WTC11 (cell line): ENCODE measurements around the gene DLX2. TPM values are rescaled to one million over a fixed set of nuclear protein-coding genes. Genes with fewer than 3 reads are reported as not detected.

Experiments used
- ATAC-seq: fragments of 200-7000 bp; cut with Tn5 transposase; 2 replicates; pipeline ENCODE4 v1.10.0; 2021; ENCODE audit warnings: mild to moderate bottlenecking, moderate library complexity
- CTCF ChIA-PET: fragments of 300-600 bp; sonication (Branson Sonifier 250); formaldehyde crosslinking; loops from one replicate; lab custom pipeline; 2021; ENCODE audit warnings: antibody characterized with exemption; lab: Charles Lee
- POLR2A ChIA-PET: fragments of 350-600 bp; sonication (Branson Sonifier 250); formaldehyde crosslinking; loops from one replicate; lab custom pipeline; 2021; ENCODE audit warnings: antibody characterized with exemption; lab: Charles Lee
- DNase-seq: peaks from one replicate; pipeline ENCODE4 v3.0.0; 2021; ENCODE audit warnings: low spot score
- H3K27ac Mint-ChIP-seq: 2 replicates; pipeline ENCODE4 v1.8.0; 2021; ENCODE audit warnings: mixed read lengths
- H3K27me3 Mint-ChIP-seq: 2 replicates; pipeline ENCODE4 v1.8.0; 2021; ENCODE audit warnings: low read depth, mild to moderate bottlenecking, moderate library complexity, mixed read lengths
- H3K36me3 Mint-ChIP-seq: 2 replicates; pipeline ENCODE4 v1.8.0; 2021; ENCODE audit warnings: mixed read lengths
- H3K4me1 Mint-ChIP-seq: 2 replicates; pipeline ENCODE4 v1.8.0; 2022; ENCODE audit warnings: mixed read lengths
- H3K4me3 Mint-ChIP-seq: 2 replicates; pipeline ENCODE4 v1.8.0; 2021; ENCODE audit warnings: mild to moderate bottlenecking, moderate library complexity, mixed read lengths
- H3K9me3 Mint-ChIP-seq: 2 replicates; pipeline ENCODE4 v1.8.0; 2021; ENCODE audit warnings: mixed read lengths
- CBFB ChIP-seq: sonication (generic); formaldehyde crosslinking; IDR thresholded peaks from 2 replicates; pipeline ENCODE4 v1.8.1; 2022; ENCODE audit warnings: mild to moderate bottlenecking, low read depth, missing genetic modification reagents
- ELF4 ChIP-seq: sonication (generic); formaldehyde crosslinking; IDR thresholded peaks from 2 replicates; pipeline ENCODE4 v1.8.1; 2022; ENCODE audit warnings: low read depth, mild to moderate bottlenecking, moderate library complexity, missing genetic modification reagents
- FOXJ3 ChIP-seq: sonication (generic); formaldehyde crosslinking; IDR thresholded peaks from 2 replicates; pipeline ENCODE4 v1.9.0; 2021; ENCODE audit warnings: missing genetic modification reagents, mild to moderate bottlenecking, borderline replicate concordance
- HMGA2 ChIP-seq: fragments of 250-450 bp; sonication (Bioruptor Pico); IDR thresholded peaks from 2 replicates; pipeline ENCODE4 v1.4.0; 2021; ENCODE audit warnings: mild to moderate bottlenecking, moderate library complexity
- IRF2 ChIP-seq: sonication (generic); formaldehyde crosslinking; IDR thresholded peaks from 2 replicates; pipeline ENCODE4 v1.8.0; 2022; ENCODE audit warnings: low read depth, missing genetic modification reagents, borderline replicate concordance
- NFYB ChIP-seq: sonication (generic); formaldehyde crosslinking; conservative IDR thresholded peaks from 2 replicates; pipeline ENCODE4 v1.8.0; 2022; ENCODE audit warnings: low read depth, missing genetic modification reagents
- RELA ChIP-seq: sonication (generic); formaldehyde crosslinking; IDR thresholded peaks from 2 replicates; pipeline ENCODE4 v1.8.1; 2022; ENCODE audit warnings: missing genetic modification reagents, mild to moderate bottlenecking, borderline replicate concordance
- RORB ChIP-seq: fragments of 250-450 bp; sonication (Bioruptor Pico); IDR thresholded peaks from 2 replicates; pipeline ENCODE4 v1.9.0; 2021; ENCODE audit warnings: mild to moderate bottlenecking
- ZMAT4 ChIP-seq: fragments of 250-450 bp; sonication (Bioruptor Pico); IDR thresholded peaks from 2 replicates; pipeline ENCODE4 v1.9.0; 2021; ENCODE audit warnings: mild to moderate bottlenecking
- ZNF396 ChIP-seq: fragments of 250-450 bp; sonication (Bioruptor Pico); IDR thresholded peaks from 2 replicates; pipeline ENCODE4 v1.8.0; 2021; ENCODE audit warnings: mild to moderate bottlenecking, moderate library complexity, borderline replicate concordance
- ZNF423 ChIP-seq: fragments of 250-450 bp; sonication (Bioruptor Pico); IDR thresholded peaks from 2 replicates; pipeline ENCODE4 v2.1.2; 2022; ENCODE audit warnings: mild to moderate bottlenecking, moderate library complexity
- total RNA-seq: library from RNA; stranded (reverse); gene quantifications from 3 replicates; pipeline ENCODE4 v1.2.3, GENCODE V29; 2021
- TF ChIP-seq, protein P1 (sequence below): sonication (generic); formaldehyde crosslinking; IDR thresholded peaks from 2 replicates; pipeline ENCODE4 v1.8.0; 2022; ENCODE audit warnings: mild to moderate bottlenecking, missing genetic modification reagents
- TF ChIP-seq, protein P2 (sequence below): sonication (generic); formaldehyde crosslinking; IDR thresholded peaks from 2 replicates; pipeline ENCODE4 v1.8.1; 2022; ENCODE audit warnings: mild to moderate bottlenecking, moderate library complexity, missing genetic modification reagents
- TF ChIP-seq, protein P3 (sequence below): sonication (generic); formaldehyde crosslinking; IDR thresholded peaks from 2 replicates; pipeline ENCODE4 v1.8.0; 2022; ENCODE audit warnings: mild to moderate bottlenecking, missing genetic modification reagents

The DLX2 gene
- total RNA-seq, 1 experiment from 2014 or later = 0.28 TPM

GRCh38 chr2:172085460-172086159 lies 17.1 kb downstream of the DLX2 start, which contains the start of gene DLX1:
TSS of gene DLX1 (plus strand) at chr2:172085507. CDS start at chr2:172085678, 171 bp downstream.
- H3K9me3 Mint-ChIP-seq = no peaks in the 10 kb centered on the region
- peaks cover 100% of the 10 kb centered on the region for H3K27me3 Mint-ChIP-seq
- TF ChIP-seq ZNF396 (CRISPR knock-in tag) (no peak), FOXJ3 (CRISPR knock-in tag) (no peak), ELF4 (no peak), ZMAT4 (CRISPR knock-in tag) (no peak)
- TF ChIP-seq, all 79 proteins: peak for 0
- POLR2A ChIA-PET = interaction anchor here (1.0 to 4.1 kb wide), 6 partner anchors 10 to 163 kb away, joined by 3 to 13 read pairs (median 4); partner anchors contain the start of gene HAT1
- Mint-ChIP-seq H3K27ac (no peak within 1 kb of the TSS; the same call in 1 of the 2 replicates), H3K36me3 (no peaks in the 10 kb centered on the region), H3K4me1 (peaks cover 82% of the 10 kb centered on the region), H3K4me3 (peak within 1 kb of the TSS; percentile 87)
- peak; percentile 50 for DNase-seq
- CTCF ChIA-PET = interaction anchor here (0.6 to 7.6 kb wide), 8 partner anchors 10 to 73 kb away, joined by 3 to 123 read pairs (median 4); partner anchors contain the start of gene DLX2
- peak; percentile 5 for ATAC-seq

DNA sequence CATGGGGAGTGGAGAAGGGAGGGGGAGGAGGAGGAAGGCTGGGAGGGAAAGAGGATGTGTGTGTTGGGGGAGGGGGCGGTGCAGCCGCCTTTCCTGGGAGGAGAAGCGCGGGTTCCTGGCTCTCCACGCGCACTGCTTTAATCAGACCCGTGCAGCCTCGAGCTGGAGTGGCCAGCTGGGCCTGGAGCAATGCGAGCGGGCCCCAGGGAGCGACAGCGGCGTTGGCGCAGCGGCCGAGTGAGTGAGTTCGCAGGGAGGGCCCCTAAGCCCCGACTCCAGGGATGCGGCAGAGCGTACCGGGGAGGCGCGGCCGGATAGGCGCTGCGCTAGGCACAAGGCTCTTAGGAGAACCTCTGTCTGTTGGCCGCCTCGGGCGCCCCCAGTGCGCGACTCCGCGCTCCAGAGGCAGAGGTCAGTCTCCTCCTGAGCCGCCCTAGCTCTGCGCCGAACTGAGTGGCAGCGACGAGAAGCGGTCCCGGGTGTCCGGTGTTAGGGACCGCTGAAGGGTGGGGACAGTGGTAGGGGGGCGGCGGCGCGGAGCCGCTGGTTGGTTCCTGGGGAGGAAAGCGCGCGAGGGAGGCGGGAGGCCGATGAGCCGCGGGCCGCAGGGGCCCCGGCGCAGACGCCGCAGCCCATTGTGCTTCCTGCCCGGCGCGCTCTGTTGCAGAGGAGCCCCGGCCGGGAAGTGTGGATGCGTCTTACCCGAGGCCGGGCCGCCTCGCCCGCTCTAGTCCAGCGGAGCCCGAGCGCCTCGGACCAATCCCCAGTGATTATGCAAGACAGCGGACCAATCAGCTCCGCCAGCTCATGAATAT lies 17.8 kb downstream of the DLX2 start:
- CTCF ChIA-PET = interaction anchor here (0.6 to 7.6 kb wide), 6 partner anchors 11 to 72 kb away, joined by 3 to 123 read pairs (median 4); partner anchors contain the start of gene DLX2
- POLR2A ChIA-PET = interaction anchor here (1.0 to 4.1 kb wide), 5 partner anchors 11 to 163 kb away, joined by 3 to 13 read pairs (median 4); partner anchors contain the start of gene HAT1

GRCh38 chr2:172084395-172084644 lies 18.4 kb downstream of the DLX2 start:
- H3K27me3 Mint-ChIP-seq = peaks cover 100% of the 10 kb centered on the region
- TF ChIP-seq, protein P1, sequence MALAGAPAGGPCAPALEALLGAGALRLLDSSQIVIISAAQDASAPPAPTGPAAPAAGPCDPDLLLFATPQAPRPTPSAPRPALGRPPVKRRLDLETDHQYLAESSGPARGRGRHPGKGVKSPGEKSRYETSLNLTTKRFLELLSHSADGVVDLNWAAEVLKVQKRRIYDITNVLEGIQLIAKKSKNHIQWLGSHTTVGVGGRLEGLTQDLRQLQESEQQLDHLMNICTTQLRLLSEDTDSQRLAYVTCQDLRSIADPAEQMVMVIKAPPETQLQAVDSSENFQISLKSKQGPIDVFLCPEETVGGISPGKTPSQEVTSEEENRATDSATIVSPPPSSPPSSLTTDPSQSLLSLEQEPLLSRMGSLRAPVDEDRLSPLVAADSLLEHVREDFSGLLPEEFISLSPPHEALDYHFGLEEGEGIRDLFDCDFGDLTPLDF (CRISPR knock-in tag) = no peak
- TF ChIP-seq RORB (CRISPR knock-in tag) (no peak), IRF2 (CRISPR knock-in tag) (no peak), RELA (CRISPR knock-in tag) (no peak), ZNF423 (CRISPR knock-in tag) (0 out of 2 replicates have a peak, but pooled peaks have one; percentile 3)
- TF ChIP-seq, protein P2, sequence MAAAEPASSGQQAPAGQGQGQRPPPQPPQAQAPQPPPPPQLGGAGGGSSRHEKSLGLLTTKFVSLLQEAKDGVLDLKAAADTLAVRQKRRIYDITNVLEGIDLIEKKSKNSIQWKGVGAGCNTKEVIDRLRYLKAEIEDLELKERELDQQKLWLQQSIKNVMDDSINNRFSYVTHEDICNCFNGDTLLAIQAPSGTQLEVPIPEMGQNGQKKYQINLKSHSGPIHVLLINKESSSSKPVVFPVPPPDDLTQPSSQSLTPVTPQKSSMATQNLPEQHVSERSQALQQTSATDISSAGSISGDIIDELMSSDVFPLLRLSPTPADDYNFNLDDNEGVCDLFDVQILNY (CRISPR knock-in tag) = no peak
- TF ChIP-seq, all 79 proteins: peak for 1
- no peaks in the 10 kb centered on the region for H3K9me3 Mint-ChIP-seq
- ChIA-PET POLR2A (interaction anchor here (1.4 to 4.1 kb wide), 2 partner anchors 12 to 19 kb away, joined by 4 to 13 read pairs; no protein-coding TSS in a partner anchor), CTCF (interaction anchor here (3.4 to 7.6 kb wide), 2 partner anchors 12 to 20 kb away, joined by 33 to 123 read pairs; partner anchors contain the start of gene DLX2)
- H3K4me3 Mint-ChIP-seq = peak overlapping the region; percentile 87
- DNase-seq = peak; percentile 36
- peaks cover 80% of the 10 kb centered on the region for H3K4me1 Mint-ChIP-seq
- no peak for ATAC-seq
- H3K27ac Mint-ChIP-seq = no peak overlapping the region
- no peaks in the 10 kb centered on the region for H3K36me3 Mint-ChIP-seq

More for the DNA sequence above, 17.8 kb downstream of the DLX2 start:
- peak; percentile 92 for DNase-seq
- Mint-ChIP-seq H3K27me3 (peaks cover 100% of the 10 kb centered on the region), H3K36me3 (no peaks in the 10 kb centered on the region), H3K4me1 (peaks cover 81% of the 10 kb centered on the region), H3K9me3 (no peaks in the 10 kb centered on the region), H3K27ac (no peak overlapping the region), H3K4me3 (peak overlapping the region; percentile 87)
- peak; percentile 67 for TF ChIP-seq NFYB (CRISPR knock-in tag)
- peak; percentile 2; the same call in 1 of the 2 replicates for TF ChIP-seq ZNF423 (CRISPR knock-in tag)
- TF ChIP-seq, protein P3, sequence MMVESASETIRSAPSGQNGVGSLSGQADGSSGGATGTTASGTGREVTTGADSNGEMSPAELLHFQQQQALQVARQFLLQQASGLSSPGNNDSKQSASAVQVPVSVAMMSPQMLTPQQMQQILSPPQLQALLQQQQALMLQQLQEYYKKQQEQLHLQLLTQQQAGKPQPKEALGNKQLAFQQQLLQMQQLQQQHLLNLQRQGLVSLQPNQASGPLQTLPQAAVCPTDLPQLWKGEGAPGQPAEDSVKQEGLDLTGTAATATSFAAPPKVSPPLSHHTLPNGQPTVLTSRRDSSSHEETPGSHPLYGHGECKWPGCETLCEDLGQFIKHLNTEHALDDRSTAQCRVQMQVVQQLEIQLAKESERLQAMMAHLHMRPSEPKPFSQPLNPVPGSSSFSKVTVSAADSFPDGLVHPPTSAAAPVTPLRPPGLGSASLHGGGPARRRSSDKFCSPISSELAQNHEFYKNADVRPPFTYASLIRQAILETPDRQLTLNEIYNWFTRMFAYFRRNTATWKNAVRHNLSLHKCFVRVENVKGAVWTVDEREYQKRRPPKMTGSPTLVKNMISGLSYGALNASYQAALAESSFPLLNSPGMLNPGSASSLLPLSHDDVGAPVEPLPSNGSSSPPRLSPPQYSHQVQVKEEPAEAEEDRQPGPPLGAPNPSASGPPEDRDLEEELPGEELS (CRISPR knock-in tag) = 0 out of 2 replicates have a peak, but pooled peaks have one; percentile 10
- TF ChIP-seq HMGA2 = no peak
- TF ChIP-seq CBFB (CRISPR knock-in tag) = no peak
- ATAC-seq = peak; percentile 77
